ENCODE measurements around the gene FAXDC2.
A peak's percentile ranks its signal among the peaks of the same experiment; 100 is the strongest.
"Not testable (repeated sequence)": the region's sequence is repeated elsewhere in the genome, so short reads cannot be mapped to it uniquely, and the experiment has no call there.

FAXDC2 gene

GRCh38 chr5:154830596-154830995 is 19.8 kb downstream of the FAXDC2 start:
- no peak for DNase-seq (ENCODE audit: low read depth)

GRCh38 chr5:154830219-154830595 is 20.2 kb downstream of the FAXDC2 start:
- no peak for DNase-seq (ENCODE audit: low read depth)

- DNase-seq (ENCODE audit: low read depth): no peak
These were observed 20.7 kb downstream of the FAXDC2 start for GRCh38 chr5:154829589-154830218.

GRCh38 chr5:154829181-154829588 is 21.2 kb downstream of the FAXDC2 start:
- no peak for DNase-seq (ENCODE audit: low read depth)

- DNase-seq (ENCODE audit: low read depth): no peak
These were observed 26.3 kb downstream of the FAXDC2 start for GRCh38 chr5:154824070-154824469.

- no peak for DNase-seq (ENCODE audit: low read depth)
These were observed 26.8 kb downstream of the FAXDC2 start for GRCh38 chr5:154823605-154824004.

GRCh38 chr5:154822896-154823295 is 27.5 kb downstream of the FAXDC2 start:
- not testable (repeated sequence) for DNase-seq (ENCODE audit: low read depth)

GRCh38 chr5:154820383-154820782 is 30.0 kb downstream of the FAXDC2 start:
- no peak for DNase-seq (ENCODE audit: low read depth)

- no peak for DNase-seq (ENCODE audit: low read depth)
These were observed 30.9 kb downstream of the FAXDC2 start for GRCh38 chr5:154819546-154819945.

- no peak for DNase-seq (ENCODE audit: low read depth)
These were observed 31.8 kb downstream of the FAXDC2 start for GRCh38 chr5:154818471-154819116.

GRCh38 chr5:154817815-154818214 is 32.6 kb downstream of the FAXDC2 start:
- DNase-seq (ENCODE audit: low read depth): no peak

- DNase-seq (ENCODE audit: low read depth): no peak
These were observed 33.4 kb downstream of the FAXDC2 start for GRCh38 chr5:154816891-154817492.

- DNase-seq (ENCODE audit: low read depth): no peak
These were observed 34.6 kb downstream of the FAXDC2 start for GRCh38 chr5:154815684-154816247.

- no peak for DNase-seq (ENCODE audit: low read depth)
These were observed 35.4 kb downstream of the FAXDC2 start for GRCh38 chr5:154815025-154815424.

GRCh38 chr5:154813736-154814135 is 36.7 kb downstream of the FAXDC2 start:
- DNase-seq (ENCODE audit: low read depth): no peak

GRCh38 chr5:154813158-154813557 is 37.2 kb downstream of the FAXDC2 start:
- DNase-seq (ENCODE audit: low read depth): no peak

GRCh38 chr5:154811653-154812465 is 38.5 kb downstream of the FAXDC2 start:
- peak; percentile 41 for DNase-seq (ENCODE audit: low read depth)

- DNase-seq (ENCODE audit: low read depth): no peak
These were observed 39.2 kb downstream of the FAXDC2 start for GRCh38 chr5:154811239-154811638.

GRCh38 chr5:154806176-154806575 is 44.2 kb downstream of the FAXDC2 start:
- DNase-seq (ENCODE audit: low read depth): no peak

GRCh38 chr5:154802050-154802449 is 48.4 kb downstream of the FAXDC2 start:
- DNase-seq (ENCODE audit: low read depth): no peak

- no peak for DNase-seq (ENCODE audit: low read depth)
These were observed 49.3 kb downstream of the FAXDC2 start for GRCh38 chr5:154801083-154801482.

GRCh38 chr5:154800582-154800981 is 49.8 kb downstream of the FAXDC2 start:
- no peak for DNase-seq (ENCODE audit: low read depth)

Measured in stimulated activated CD8-positive, alpha-beta memory T cell treated with anti-CD3 and anti-CD28 coated beads, Interleukin-15, amount 100 ng/mL, for 1 hour (primary cell).